ENCODE measurements around the gene NT5C3B. TPM values are rescaled to one million over a fixed set of nuclear protein-coding genes. Genes with fewer than 3 reads are reported as not detected.
"Not testable (repeated sequence)": the region's sequence is repeated elsewhere in the genome, so short reads cannot be mapped to it uniquely, and the experiment has no call there.

The NT5C3B gene
- total and polyA plus RNA-seq, 5 experiments from 2014 or later: 38.4 to 64.7 (median 51.3) TPM

GRCh38 chr17:41864836-41865595 is 29.0 kb upstream of the NT5C3B start, which contains the start of gene KLHL11:
KLHL11 (minus strand) TSS chr17:41865423; CDS start chr17:41865370, 53 bp downstream.
- Mint-ChIP-seq H3K27ac (peak within 1 kb of the TSS in 4 of 10 donors; percentile 49 to 91 (median 90)), H3K27me3 (no peaks in the 10 kb centered on the region), H3K4me3 (no peak within 1 kb of the TSS), H3K36me3 (peaks cover 0 to 29% (median 0%) of the 10 kb centered on the region in 3 donors), H3K4me1 (peaks cover 13 to 26% (median 22%) of the 10 kb centered on the region in 4 donors), H3K9me3 (no peaks in the 10 kb centered on the region)
- ATAC-seq (peak; percentile 90), DNase-seq (peak; percentile 79 to 91 (median 84))
- POLR2A ChIA-PET: interaction anchor here (0.6 to 3.2 kb wide), 18 partner anchors 9 to 1588 kb away, joined by 3 to 18 read pairs (median 4); partner anchors contain the start of genes ACLY, CNP, EIF1 and KLHL10

- no peak overlapping the region for H3K27ac Mint-ChIP-seq
- ATAC-seq (peak in 1 of 2 donors; percentile 57), DNase-seq (peak in 1 of 10 donors; percentile 59)
- H3K4me1 Mint-ChIP-seq: peaks cover 13 to 31% (median 26%) of the 10 kb centered on the region in 4 donors
- no peak overlapping the region for H3K4me3 Mint-ChIP-seq
- peaks cover 0 to 25% (median 0%) of the 10 kb centered on the region in 3 donors for H3K36me3 Mint-ChIP-seq
- POLR2A ChIA-PET: interaction anchor here (0.6 to 3.2 kb wide), 18 partner anchors 9 to 1496 kb away, joined by 3 to 18 read pairs (median 4); partner anchors contain the start of genes ACLY, CNP, EIF1 and KLHL10
- H3K9me3 Mint-ChIP-seq: no peaks in the 10 kb centered on the region
- H3K27me3 Mint-ChIP-seq: no peaks in the 10 kb centered on the region
Measured at GRCh38 chr17:41864498-41864835, 28.4 kb upstream of the NT5C3B start.

- Mint-ChIP-seq H3K4me1 (peaks cover 13 to 33% (median 30%) of the 10 kb centered on the region in 4 donors), H3K36me3 (peaks cover 0 to 13% (median 0%) of the 10 kb centered on the region in 3 donors), H3K4me3 (no peak overlapping the region), H3K27me3 (no peaks in the 10 kb centered on the region), H3K9me3 (no peaks in the 10 kb centered on the region), H3K27ac (no peak overlapping the region)
- DNase-seq (peak in 7 of 10 donors; percentile 7 to 66 (median 24)), ATAC-seq (peak; percentile 8 to 30)
- POLR2A ChIA-PET: interaction anchor here (0.9 to 3.2 kb wide), 8 partner anchors 15 to 174 kb away, joined by 3 to 18 read pairs (median 4); partner anchors contain the start of genes ACLY, EIF1, KLHL10 and NT5C3B
Measured at GRCh38 chr17:41863074-41863848, 27.2 kb upstream of the NT5C3B start.

- Mint-ChIP-seq H3K27ac (peak overlapping the region in 3 of 10 donors; percentile 11 to 34 (median 29)), H3K36me3 (peaks cover 0 to 7% (median 0%) of the 10 kb centered on the region in 3 donors), H3K4me3 (peak overlapping the region in 5 of 10 donors; percentile 16 to 52 (median 37)), H3K27me3 (no peaks in the 10 kb centered on the region), H3K9me3 (no peaks in the 10 kb centered on the region), H3K4me1 (peaks cover 12 to 37% (median 34%) of the 10 kb centered on the region in 4 donors)
- no peak for ATAC-seq
- POLR2A ChIA-PET: interaction anchor here (1.1 kb wide), 1 partner anchor 25 kb away, joined by 3 read pairs; the partner anchor contains the start of gene NT5C3B
- DNase-seq: no peak
Measured at GRCh38 chr17:41860254-41860931, 24.4 kb upstream of the NT5C3B start.

GRCh38 chr17:41851382-41851781 is 15.3 kb upstream of the NT5C3B start:
- ATAC-seq, DNase-seq, H3K9me3 Mint-ChIP-seq, H3K27ac Mint-ChIP-seq, H3K27me3 Mint-ChIP-seq: not testable (repeated sequence)
- Mint-ChIP-seq H3K4me3 (peak overlapping the region in 1 of 10 donors; percentile 2), H3K4me1 (peaks cover 25 to 63% (median 42%) of the 10 kb centered on the region in 4 donors), H3K36me3 (peaks cover 0 to 73% (median 10%) of the 10 kb centered on the region in 3 donors)
- POLR2A ChIA-PET: interaction anchor here (0.7 kb wide), 2 partner anchors 13 to 19 kb away, joined by 3 read pairs; no protein-coding TSS in a partner anchor

GRCh38 chr17:41849251-41849990 is 13.4 kb upstream of the NT5C3B start:
- H3K27ac Mint-ChIP-seq: peak overlapping the region in 1 of 10 donors; percentile 11
- DNase-seq (no peak), ATAC-seq (no peak)
- peaks cover 20 to 54% (median 37%) of the 10 kb centered on the region in 4 donors for H3K4me1 Mint-ChIP-seq
- no peaks in the 10 kb centered on the region for H3K9me3 Mint-ChIP-seq
- no peak overlapping the region for H3K4me3 Mint-ChIP-seq
- H3K36me3 Mint-ChIP-seq: peaks cover 0 to 59% (median 10%) of the 10 kb centered on the region in 3 donors
- POLR2A ChIA-PET: interaction anchor here (0.5 kb wide), 1 partner anchor 32 kb away, joined by 3 read pairs; no protein-coding TSS in a partner anchor
- no peaks in the 10 kb centered on the region for H3K27me3 Mint-ChIP-seq

GRCh38 chr17:41848788-41849187 is 12.8 kb upstream of the NT5C3B start:
- H3K27ac Mint-ChIP-seq: peak overlapping the region in 1 of 10 donors; percentile 11
- ATAC-seq (no peak), DNase-seq (no peak)
- no peak overlapping the region for H3K4me3 Mint-ChIP-seq
- peaks cover 0 to 52% (median 7%) of the 10 kb centered on the region in 3 donors for H3K36me3 Mint-ChIP-seq
- peaks cover 14 to 48% (median 35%) of the 10 kb centered on the region in 4 donors for H3K4me1 Mint-ChIP-seq
- H3K27me3 Mint-ChIP-seq: no peaks in the 10 kb centered on the region
- POLR2A ChIA-PET: interaction anchor here (0.5 kb wide), 1 partner anchor 32 kb away, joined by 3 read pairs; no protein-coding TSS in a partner anchor
- no peaks in the 10 kb centered on the region for H3K9me3 Mint-ChIP-seq

GRCh38 chr17:41844971-41845370 is 8.9 kb upstream of the NT5C3B start:
- ATAC-seq: no peak
- no peaks in the 10 kb centered on the region for H3K9me3 Mint-ChIP-seq
- H3K36me3 Mint-ChIP-seq: peaks cover 0 to 17% (median 0%) of the 10 kb centered on the region in 3 donors
- DNase-seq: no peak
- peaks cover 0 to 15% (median 14%) of the 10 kb centered on the region in 4 donors for H3K4me1 Mint-ChIP-seq
- POLR2A ChIA-PET: no interaction called here
- H3K27ac Mint-ChIP-seq: no peak overlapping the region
- H3K4me3 Mint-ChIP-seq: no peak overlapping the region
- H3K27me3 Mint-ChIP-seq: no peaks in the 10 kb centered on the region

- H3K4me3 Mint-ChIP-seq, H3K27me3 Mint-ChIP-seq, H3K9me3 Mint-ChIP-seq, ATAC-seq, H3K36me3 Mint-ChIP-seq, POLR2A ChIA-PET, H3K4me1 Mint-ChIP-seq, DNase-seq, H3K27ac Mint-ChIP-seq: not testable (repeated sequence)
Measured at GRCh38 chr17:41840781-41841180, 4.7 kb upstream of the NT5C3B start.

- H3K4me3 Mint-ChIP-seq, H3K36me3 Mint-ChIP-seq, H3K27me3 Mint-ChIP-seq, POLR2A ChIA-PET, H3K27ac Mint-ChIP-seq, H3K9me3 Mint-ChIP-seq, ATAC-seq, DNase-seq: not testable (repeated sequence)
- H3K4me1 Mint-ChIP-seq: peaks cover 8 to 19% (median 14%) of the 10 kb centered on the region in 4 donors
Measured at GRCh38 chr17:41839448-41839847, 3.4 kb upstream of the NT5C3B start.
